ENCODE data around the gene MAP2K6. TPM values are rescaled to one million over a fixed set of nuclear protein-coding genes. Genes with fewer than 3 reads are reported as not detected.

The MAP2K6 gene
- total and polyA plus RNA-seq, 10 of the 15 experiments (the other 5 are each of a cell fraction or from before 2014, with no cell fraction given), result 15.6 to 70.3 (median 22.9) TPM

DNA sequence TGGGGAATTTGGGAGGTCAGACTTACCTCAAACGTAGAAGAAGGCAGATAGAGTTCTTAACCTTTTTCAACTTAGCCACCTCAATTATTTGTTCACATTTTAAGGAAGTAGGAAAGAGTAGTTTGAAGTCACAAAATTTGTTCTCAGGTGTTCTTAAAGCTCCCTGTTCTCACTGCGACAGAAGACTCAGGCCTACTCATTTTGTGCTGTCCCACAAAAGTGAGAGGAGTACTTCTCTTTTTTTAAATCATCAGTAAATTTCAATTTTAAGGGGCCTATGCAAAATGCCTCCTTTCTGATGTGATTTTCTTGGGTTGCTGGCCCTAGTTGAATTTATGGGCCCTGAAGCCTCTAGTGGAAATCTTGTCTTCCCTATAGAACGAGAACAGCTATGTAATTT is 133.4 kb downstream of the MAP2K6 start:
- ChIA-PET CTCF (interaction anchor here (1.8 to 4.1 kb wide), 2 partner anchors 23 to 60 kb away, joined by 5 to 22 read pairs; no protein-coding TSS in a partner anchor), SMC1A (ENCODE audit: uncharacterized antibody, unreplicated experiment) (interaction anchor here (1.0 to 2.4 kb wide), 6 partner anchors 8 to 952 kb away, joined by 3 to 15 read pairs (median 3); no protein-coding TSS in a partner anchor), RAD21 (ENCODE audit: unreplicated experiment) (interaction anchor here (0.6 kb wide), 1 partner anchor 61 kb away, joined by 3 read pairs; no protein-coding TSS in a partner anchor), POLR2A (no interaction called here)
- FAIRE-seq, result peak; percentile 80
- intact Hi-C loops (cut with micrococcal nuclease; ENCODE audit: unreplicated experiment), result no loop called here
- in situ Hi-C loops (cut with MboI), result no loop called here
- no peak overlapping the region for H3K4me3 ChIP-seq
- peaks cover 15% of the 10 kb centered on the region; the same call in 1 of the 2 replicates for H3K4me1 ChIP-seq (ENCODE audit: control insufficient read depth, insufficient read depth, low read length)
- H3K79me2 ChIP-seq (ENCODE audit: control insufficient read depth, insufficient read depth, low read length), result no peaks in the 10 kb centered on the region
- no peak for DNase-seq (ENCODE audit: low read depth, low spot score)
- peak overlapping the region; percentile 5; the same call in 1 of the 2 replicates for H2AFZ ChIP-seq (ENCODE audit: control insufficient read depth, low read depth, low read length)
- 41% methylated on average over 3 of the region's 3 CpGs for WGBS (ENCODE audit: insufficient coverage, insufficient replicate concordance, low lambda C conversion rate, missing lambda C conversion rate)
- H3K9me3 ChIP-seq (replicated peaks; ENCODE audit: control insufficient read depth, insufficient read depth, low read length), result no peaks in the 10 kb centered on the region
- no peak for TF ChIP-seq KDM1A (IDR thresholded peaks at IDR 0.05; ENCODE audit: borderline replicate concordance)
- peak; percentile 77 for TF ChIP-seq SPI1 (IDR thresholded peaks at IDR 0.05; ENCODE audit: borderline replicate concordance, insufficient read depth, low read depth, low read length)
- 0 out of 2 replicates have a peak, but pooled peaks have one; percentile 13 for TF ChIP-seq MTA2 (IDR thresholded peaks at IDR 0.05; ENCODE audit: low read depth)
- TF ChIP-seq IKZF2 (IDR thresholded peaks at IDR 0.05), result peak in 1 of 2 experiments; percentile 10; a peak in 1 of 4 replicates
- 0 out of 2 replicates have a peak, but pooled peaks have one; percentile 13 for TF ChIP-seq CREB1 (IDR thresholded peaks at IDR 0.05; ENCODE audit: low read depth)
- no peak overlapping the region for H3K9ac ChIP-seq (ENCODE audit: control insufficient read depth, insufficient read depth, low read length)
- no peaks in the 10 kb centered on the region for H4K20me1 ChIP-seq (ENCODE audit: control insufficient read depth, insufficient read depth)
- H3K4me2 ChIP-seq (ENCODE audit: control insufficient read depth, insufficient read depth), result 0 out of 2 replicates have a peak overlapping the region, but pooled peaks have one; percentile 1
- peak; percentile 87 for ATAC-seq
- BruUV-seq (replicated peaks), result no TSS peak
- H3K27me3 ChIP-seq (replicated peaks in 1 of 2; ENCODE audit: control insufficient read depth in 2 of 2, insufficient read depth in 2 of 2, low read length in 1 of 2), result no peaks in the 10 kb centered on the region
- peak overlapping the region; percentile 51 for H3K27ac ChIP-seq (ENCODE audit: control insufficient read depth, insufficient read depth)
- H3K36me3 ChIP-seq (ENCODE audit: control insufficient read depth in 2 of 2, insufficient read depth in 2 of 2, low read length in 1 of 2), result no peaks in the 10 kb centered on the region; a peak in 1 of 4 replicates
